H1 (cell line): ENCODE measurements around the gene DPP10. TPM values are rescaled to one million over a fixed set of nuclear protein-coding genes. Genes with fewer than 3 reads are reported as not detected.
A peak's percentile ranks its signal among the peaks of the same experiment; 100 is the strongest.

ENCODE experiments used
- BRCA1 ChIP-seq: IDR thresholded peaks from 2 replicates; pipeline ENCODE4 v1.6.1; 2012; ENCODE audit warnings: low read depth, low read length, improper control_type of control experiment
- CBX5 ChIP-seq: fragments of 300-800, 300-1000 bp; sonication (generic); IDR thresholded peaks from 2 replicates; pipeline ENCODE4 v1.7.1; 2016; ENCODE audit warnings: antibody characterized with exemption, low read length, low read depth
- CHD2 ChIP-seq: IDR thresholded peaks from 2 replicates; pipeline ENCODE4 v1.6.1; 2012; ENCODE audit warnings: low read length, improper control_type of control experiment
- CREB1 ChIP-seq: IDR thresholded peaks from 2 replicates; pipeline ENCODE4 v1.6.1; 2012; ENCODE audit warnings: inconsistent platforms
- KDM1A ChIP-seq: fragments of 200-600, 300-600 bp; sonication (generic); IDR thresholded peaks from 2 replicates; pipeline ENCODE4 v1.7.1; 2016; ENCODE audit warnings: mild to moderate bottlenecking, low read length, borderline replicate concordance
- KDM4A ChIP-seq: IDR thresholded peaks from one replicate; pipeline ENCODE4 v1.7.1; 2012; ENCODE audit warnings: low read depth, mild to moderate bottlenecking, moderate library complexity, low read length, inconsistent platforms; ENCODE audit not compliant: severe bottlenecking
- MAX ChIP-seq: IDR thresholded peaks from 2 replicates; pipeline ENCODE4 v1.6.1; 2012; ENCODE audit warnings: inconsistent platforms
- POLR2AphosphoS5 ChIP-seq: IDR thresholded peaks from 2 replicates; pipeline ENCODE4 v1.6.1; 2011; ENCODE audit warnings: low read depth, low read length
- RBBP5 ChIP-seq: IDR thresholded peaks from 2 replicates; pipeline ENCODE4 v1.7.1; 2012; ENCODE audit warnings: low read depth, mild to moderate bottlenecking, inconsistent platforms, low read length, moderate library complexity, borderline replicate concordance
- RNF2 ChIP-seq: fragments of 200-900, 300-1000 bp; sonication (generic); IDR thresholded peaks from 2 replicates; pipeline ENCODE4 v1.7.1; 2016; ENCODE audit warnings: borderline replicate concordance, low read depth, mild to moderate bottlenecking, antibody characterized with exemption, low read length; ENCODE audit not compliant: poor library complexity, severe bottlenecking; ENCODE audit errors: missing control alignments
- SIRT6 ChIP-seq: IDR thresholded peaks from one replicate; pipeline ENCODE4 v1.7.1; 2012; ENCODE audit warnings: low read length, inconsistent platforms
- SP1 ChIP-seq: IDR thresholded peaks from 2 replicates; pipeline ENCODE4 v1.6.1; 2011; ENCODE audit warnings: low read depth, low read length
- SP4 ChIP-seq: IDR thresholded peaks from 2 replicates; pipeline ENCODE4 v1.6.1; 2012; ENCODE audit warnings: low read length, inconsistent platforms
- SUZ12 ChIP-seq: fragments of 200-600 bp; sonication (generic); IDR thresholded peaks from 2 replicates; pipeline ENCODE4 v1.6.1; 2012; ENCODE audit warnings: mild to moderate bottlenecking, inconsistent platforms, low read length, moderate library complexity, mixed read lengths
- TAF1 ChIP-seq: IDR thresholded peaks from 2 replicates; pipeline ENCODE4 v1.6.1; 2011; ENCODE audit warnings: mild to moderate bottlenecking, low read depth, low read length
- USF2 ChIP-seq: IDR thresholded peaks from 2 replicates; pipeline ENCODE4 v1.6.1; 2011; ENCODE audit warnings: low read length, improper control_type of control experiment
- YY1 ChIP-seq: IDR thresholded peaks from 2 replicates; pipeline ENCODE4 v1.6.1; 2011; ENCODE audit warnings: low read depth, mild to moderate bottlenecking, low read length
- polyA plus RNA-seq, 7 experiments: library from polyadenylated mRNA; depleted of rRNA in 3 of 7; stranded (reverse) in 5 of 7; unstranded in 2 of 7; fragments of >200 nt in 5 of 7; fragments of 200-250 nt in 2 of 7; gene quantifications; 1 replicate in 5 of 7; 2 replicates in 1 of 7; 4 replicates in 1 of 7; pipeline versions ENCODE4 v1.2.1 to v1.2.3, GENCODE V29; 2011 to 2013; ENCODE audit warnings: missing spikeins in 2 of 7, mixed read lengths in 2 of 7
- total RNA-seq: library from RNA; stranded (reverse); fragmentation: NEBNext Ultra II Directional; extraction: Animal tissue kit (Norgen Biotek cat#: 25700); gene quantifications from 2 replicates; pipeline ENCODE4 v1.2.1, GENCODE V29; 2021

The DPP10 gene
- total and polyA plus RNA-seq, 2 of the 8 experiments (the other 6 are each of a cell fraction or from before 2014, with no cell fraction given) = 3.3 to 7.2 TPM

GRCh38 chr2:115162494-115163293 is 720.3 kb downstream of the DPP10 start (continued):
- TF ChIP-seq USF2 (no peak), KDM1A (no peak), RNF2 (peak; percentile 28), CBX5 (no peak), SP4 (no peak), CREB1 (no peak), SP1 (no peak), MAX (no peak), CHD2 (no peak), KDM4A (peak; percentile 15), SIRT6 (no peak), RBBP5 (no peak), BRCA1 (no peak), YY1 (no peak), TAF1 (no peak), SUZ12 (peak; percentile 65; the same call in 1 of the 2 replicates), POLR2AphosphoS5 (no peak)
